ENCODE data around the gene MYL6.
"Not testable (repeated sequence)": the region's sequence is repeated elsewhere in the genome, so short reads cannot be mapped to it uniquely, and the experiment has no call there.

MYL6 gene

DNA sequence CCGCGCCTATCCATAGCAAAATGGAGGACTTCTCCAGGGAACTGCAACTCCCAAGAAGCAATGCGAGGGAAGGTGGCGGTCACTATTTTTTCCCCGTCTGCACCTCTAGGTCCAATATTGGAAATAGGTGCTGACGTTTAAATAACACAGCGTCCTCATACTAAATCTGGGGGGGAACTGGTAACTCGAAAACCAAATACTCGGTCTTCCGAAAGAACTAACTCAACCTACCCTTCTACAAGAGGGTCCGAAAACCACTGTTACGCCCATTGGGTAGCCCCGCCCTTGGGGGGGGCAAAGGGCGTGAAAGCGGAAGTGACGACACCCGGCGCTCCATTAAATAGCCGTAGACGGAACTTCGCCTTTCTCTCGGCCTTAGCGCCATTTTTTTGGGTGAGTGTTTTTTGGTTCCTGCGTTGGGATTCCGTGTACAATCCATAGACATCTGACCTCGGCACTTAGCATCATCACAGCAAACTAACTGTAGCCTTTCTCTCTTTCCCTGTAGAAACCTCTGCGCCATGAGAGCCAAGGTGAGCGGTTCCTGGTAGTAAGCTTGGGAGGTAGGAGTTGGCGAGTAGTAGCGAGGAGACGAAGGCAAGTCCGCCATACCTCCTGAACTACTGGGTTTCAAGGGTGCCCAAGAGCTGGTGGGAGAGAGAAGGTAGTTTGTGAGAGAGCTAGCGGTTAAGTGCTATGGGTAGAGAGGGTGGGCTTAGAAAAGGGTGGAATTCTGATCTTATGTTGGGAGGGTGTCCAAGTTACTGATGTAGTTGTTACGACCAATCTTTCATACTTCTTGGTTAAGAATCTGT is 41.7 kb upstream of the MYL6 start, which contains the start of gene RPL41 (continued):
- peak; percentile 58; the same call in 1 of the 2 replicates for TF ChIP-seq ZNF843 (tag by site-specific recombination; IDR thresholded peaks at IDR 0.05)

GRCh38 chr12:56117082-56117706 is 41.0 kb upstream of the MYL6 start:
- CTCF ChIA-PET, result interaction anchor here (0.6 to 5.0 kb wide), 12 partner anchors 8 to 597 kb away, joined by 3 to 86 read pairs (median 4); partner anchors contain the start of genes ERBB3, ESYT1, PA2G4 and SMARCC2
- H3K27ac ChIP-seq (ENCODE audit: extremely low read depth, low read depth, low read length), result peak overlapping the region; percentile 99
- not testable (repeated sequence) for H3K4me1 ChIP-seq (ENCODE audit: control insufficient read depth, insufficient read depth, low read length); H3K9me3 ChIP-seq (ENCODE audit: control insufficient read depth, insufficient read depth, low read depth, low read length)
- H3K36me3 ChIP-seq (ENCODE audit: control insufficient read depth in 2 of 2, insufficient read depth in 1 of 2, low read length in 2 of 2), result peaks cover 3 to 58% of the 10 kb centered on the region in 2 experiments; a peak in 2 of 3 replicates
- TF ChIP-seq SCRT2 (tag by site-specific recombination; IDR thresholded peaks at IDR 0.05), result peak; percentile 67; the same call in 1 of the 2 replicates
- H3K4me3 ChIP-seq (ENCODE audit: low read depth, low read length), result peak overlapping the region; percentile 69
- POLR2A ChIA-PET, result interaction anchor here (0.6 to 6.1 kb wide), 22 partner anchors 9 to 378 kb away, joined by 3 to 165 read pairs (median 8); partner anchors contain the start of genes ANKRD52, CNPY2, ESYT1 and MYL6

DNA sequence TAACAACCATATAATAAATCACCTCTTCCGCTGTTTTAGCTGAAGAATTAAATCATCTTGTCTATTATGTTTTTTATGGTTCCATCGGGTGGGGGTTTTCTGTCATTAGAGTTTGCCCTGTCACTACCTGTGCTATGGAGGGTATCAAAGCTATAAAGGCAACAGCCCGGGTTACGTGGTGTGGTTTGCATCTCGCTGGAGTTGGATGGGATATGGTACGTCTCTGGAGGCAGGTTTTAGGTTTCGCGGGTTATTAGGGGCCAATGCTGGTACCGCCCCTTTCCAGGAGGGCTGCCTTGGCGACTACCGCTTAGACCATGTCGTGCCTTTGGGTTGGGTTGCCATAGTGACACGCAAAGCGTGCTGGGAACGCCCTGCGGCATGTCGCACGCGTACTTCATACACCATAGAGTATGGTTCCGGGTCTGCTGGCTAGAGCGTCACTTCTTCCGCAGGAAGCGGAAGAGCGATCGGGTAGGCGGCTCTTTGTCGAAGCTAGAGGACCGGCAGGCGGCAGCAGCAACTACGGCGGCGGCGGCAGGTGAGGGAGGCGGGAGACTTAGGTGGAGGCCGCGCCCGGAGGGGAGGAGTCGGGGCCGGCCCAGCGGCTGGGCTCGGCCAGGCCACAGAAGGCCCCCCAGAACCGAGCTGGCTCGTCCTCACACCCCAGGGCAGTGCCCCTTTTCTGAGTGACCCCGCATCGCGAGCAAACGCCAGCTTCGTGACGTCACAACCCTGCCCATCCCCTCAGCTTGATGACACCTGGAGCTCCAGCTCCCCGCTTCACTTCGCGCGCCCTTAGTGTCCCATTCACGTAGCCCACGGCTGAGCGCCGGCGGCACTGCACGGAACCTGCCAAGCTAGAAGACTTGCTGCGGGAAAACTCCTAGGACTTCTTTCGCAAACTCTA is 40.1 kb upstream of the MYL6 start, which contains the start of gene ZC3H10:
Gene ZC3H10 (plus strand): TSS at position 489 of the 910 bp plus-strand sequence. CDS start 2,297 bp downstream, outside the sequence.
- peaks cover 5% of the 10 kb centered on the region for H3K4me1 ChIP-seq (ENCODE audit: control insufficient read depth, insufficient read depth, low read length)
- POLR2A ChIA-PET, result interaction anchor here (0.6 to 6.1 kb wide), 28 partner anchors 9 to 404 kb away, joined by 3 to 165 read pairs (median 6); partner anchors contain the start of genes ANKRD52, CNPY2, COQ10A and CS
- no peaks in the 10 kb centered on the region for H3K9me3 ChIP-seq (ENCODE audit: control insufficient read depth, insufficient read depth, low read depth, low read length)
- peak within 1 kb of the TSS; percentile 99 for H3K27ac ChIP-seq (ENCODE audit: extremely low read depth, low read depth, low read length)
- H3K4me3 ChIP-seq (ENCODE audit: low read depth, low read length), result peak within 1 kb of the TSS; percentile 78
- CTCF ChIA-PET, result interaction anchor here (0.5 to 5.0 kb wide), 26 partner anchors 10 to 1112 kb away, joined by 3 to 86 read pairs (median 4); partner anchors contain the start of genes ERBB3, ESYT1, PA2G4 and RNF41
- peaks cover 0 to 58% of the 10 kb centered on the region in 2 experiments; a peak in 1 of 3 replicates for H3K36me3 ChIP-seq (ENCODE audit: control insufficient read depth in 2 of 2, insufficient read depth in 1 of 2, low read length in 2 of 2)
- TF ChIP-seq ZNF76 (tag by site-specific recombination; IDR thresholded peaks at IDR 0.05; ENCODE audit: borderline replicate concordance, low read depth) (peak; percentile 97), EGR2 (tag by site-specific recombination; IDR thresholded peaks at IDR 0.05; ENCODE audit: low read depth) (peak; percentile 63), KLF8 (tag by site-specific recombination; IDR thresholded peaks at IDR 0.05) (peak; percentile 93), ZNF394 (tag by site-specific recombination; IDR thresholded peaks at IDR 0.05; ENCODE audit: borderline replicate concordance) (peak; percentile 81), ZNF548 (tag by site-specific recombination; IDR thresholded peaks at IDR 0.05) (peak; percentile 48; the same call in 1 of the 2 replicates), SETDB1 (IDR thresholded peaks at IDR 0.05; ENCODE audit: insufficient read length, low read length) (no peak), ZNF658 (tag by site-specific recombination; IDR thresholded peaks at IDR 0.05) (no peak), REPIN1 (tag by site-specific recombination; IDR thresholded peaks at IDR 0.05; ENCODE audit: low read depth) (no peak), ZNF791 (tag by site-specific recombination; IDR thresholded peaks at IDR 0.05) (no peak), ZNF157 (tag by site-specific recombination; IDR thresholded peaks at IDR 0.05) (no peak), KLF17 (tag by site-specific recombination; IDR thresholded peaks at IDR 0.05) (peak; percentile 83), BCL11B (tag by site-specific recombination; IDR thresholded peaks at IDR 0.05; ENCODE audit: low read depth) (peak; percentile 31; the same call in 1 of the 2 replicates), ZNF776 (tag by site-specific recombination; IDR thresholded peaks at IDR 0.05; ENCODE audit: borderline replicate concordance) (no peak), ZNF2 (tag by site-specific recombination; IDR thresholded peaks at IDR 0.05) (peak; percentile 87), MZF1 (tag by site-specific recombination; IDR thresholded peaks at IDR 0.05; ENCODE audit: borderline replicate concordance) (0 out of 2 replicates have a peak, but pooled peaks have one; percentile 40), ZNF311 (tag by site-specific recombination; IDR thresholded peaks at IDR 0.05; ENCODE audit: borderline replicate concordance) (no peak), RBAK (tag by site-specific recombination; IDR thresholded peaks at IDR 0.05) (no peak), ZIC2 (tag by site-specific recombination; IDR thresholded peaks at IDR 0.05) (0 out of 2 replicates have a peak, but pooled peaks have one; percentile 22), ZSCAN30 (tag by site-specific recombination; IDR thresholded peaks at IDR 0.05) (peak; percentile 64; the same call in 1 of the 2 replicates), OVOL3 (tag by site-specific recombination; IDR thresholded peaks at IDR 0.05) (0 out of 2 replicates have a peak, but pooled peaks have one; percentile 36)
- TF ChIP-seq, protein P1, sequence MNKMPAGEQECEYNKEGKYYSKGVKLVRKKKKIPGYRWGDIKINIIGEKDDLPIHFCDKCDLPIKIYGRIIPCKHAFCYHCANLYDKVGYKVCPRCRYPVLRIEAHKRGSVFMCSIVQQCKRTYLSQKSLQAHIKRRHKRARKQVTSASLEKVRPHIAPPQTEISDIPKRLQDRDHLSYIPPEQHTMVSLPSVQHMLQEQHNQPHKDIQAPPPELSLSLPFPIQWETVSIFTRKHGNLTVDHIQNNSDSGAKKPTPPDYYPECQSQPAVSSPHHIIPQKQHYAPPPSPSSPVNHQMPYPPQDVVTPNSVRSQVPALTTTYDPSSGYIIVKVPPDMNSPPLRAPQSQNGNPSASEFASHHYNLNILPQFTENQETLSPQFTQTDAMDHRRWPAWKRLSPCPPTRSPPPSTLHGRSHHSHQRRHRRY (tag by site-specific recombination; IDR thresholded peaks at IDR 0.05), result 0 out of 2 replicates have a peak, but pooled peaks have one; percentile 14
- TF ChIP-seq, protein P2, sequence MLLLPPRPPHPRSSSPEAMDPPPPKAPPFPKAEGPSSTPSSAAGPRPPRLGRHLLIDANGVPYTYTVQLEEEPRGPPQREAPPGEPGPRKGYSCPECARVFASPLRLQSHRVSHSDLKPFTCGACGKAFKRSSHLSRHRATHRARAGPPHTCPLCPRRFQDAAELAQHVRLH (tag by site-specific recombination; IDR thresholded peaks at IDR 0.05), result peak; percentile 94
